Muscle layer of colon (tissue), 2 donors: Measurements from ENCODE around the gene POLR1H.

Experiments used
- H3K27ac ChIP-seq: one replicate; pipeline ENCODE4 v1.7.0; 2013; ENCODE audit warnings: low read depth, mild to moderate bottlenecking, low read length, moderate library complexity
- H3K27me3 ChIP-seq, 2 donors: one replicate each; pipeline ENCODE4 v1.7.0; 2013; ENCODE audit warnings: low read length in 2 of 2, mild to moderate bottlenecking in 2 of 2; ENCODE audit not compliant: insufficient read depth in 2 of 2, control insufficient read depth in 1 of 2
- H3K36me3 ChIP-seq: one replicate; pipeline ENCODE4 v1.7.0; 2013; ENCODE audit warnings: mild to moderate bottlenecking, low read length; ENCODE audit not compliant: insufficient read depth
- H3K4me1 ChIP-seq: one replicate; pipeline ENCODE4 v1.7.0; 2013; ENCODE audit warnings: mild to moderate bottlenecking, low read length; ENCODE audit not compliant: insufficient read depth
- H3K4me3 ChIP-seq, 2 donors: one replicate each; pipeline ENCODE4 v1.7.0; 2013; ENCODE audit warnings: low read length in 2 of 2, low read depth in 1 of 2, mild to moderate bottlenecking in 1 of 2, moderate library complexity in 1 of 2
- H3K9ac ChIP-seq: one replicate; pipeline ENCODE4 v1.7.0; 2013; ENCODE audit warnings: low read length
- H3K9me3 ChIP-seq: one replicate; pipeline ENCODE4 v1.7.0; 2013; ENCODE audit warnings: mild to moderate bottlenecking, low read length
- donor health status: abdominal sarcoma.
- donor health status: Adenocarcinoma of cecum.

The POLR1H gene

DNA sequence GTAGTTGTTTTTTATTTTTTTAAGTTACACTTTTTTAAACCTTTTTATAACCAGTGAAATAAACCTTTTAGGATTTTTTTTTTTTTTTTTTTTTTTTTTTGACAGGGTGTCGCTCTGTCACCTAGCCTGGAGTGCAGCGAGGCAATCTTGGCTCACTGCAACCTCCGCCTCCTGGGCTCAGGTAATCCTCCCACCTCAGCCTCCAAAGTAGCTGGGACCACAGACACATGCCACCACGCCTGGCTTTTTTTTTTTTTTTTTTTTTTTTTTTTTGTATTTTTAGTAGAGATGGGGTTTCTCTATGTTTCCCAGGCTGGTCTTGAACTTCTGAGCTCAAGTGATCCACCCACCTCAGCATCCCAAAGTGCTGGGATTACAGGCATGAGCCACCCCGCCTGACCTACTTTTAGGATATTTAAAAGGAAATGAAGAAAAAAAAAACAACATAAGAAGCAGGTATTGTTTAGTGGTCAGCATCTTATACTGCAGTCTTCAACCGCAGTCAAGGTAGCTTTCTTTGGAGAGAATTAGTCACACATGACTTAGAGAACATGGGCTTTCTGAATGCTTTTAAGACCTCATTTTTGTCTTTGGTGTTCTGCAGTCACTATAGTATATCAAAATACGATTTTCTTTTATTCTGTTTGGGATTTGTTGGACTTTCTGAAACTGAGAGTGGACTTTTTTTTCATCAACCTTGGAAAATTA, 1.6 kb downstream of the POLR1H start:
- Histone ChIP-seq H3K4me3 (peak overlapping the region in 1 of 2 donors; percentile 100), H3K36me3 (peaks cover 8% of the 10 kb centered on the region), H3K9ac (no peak overlapping the region), H3K9me3 (no peaks in the 10 kb centered on the region), H3K27ac (no peak overlapping the region), H3K27me3 (no peaks in the 10 kb centered on the region), H3K4me1 (peaks cover 21% of the 10 kb centered on the region)

DNA sequence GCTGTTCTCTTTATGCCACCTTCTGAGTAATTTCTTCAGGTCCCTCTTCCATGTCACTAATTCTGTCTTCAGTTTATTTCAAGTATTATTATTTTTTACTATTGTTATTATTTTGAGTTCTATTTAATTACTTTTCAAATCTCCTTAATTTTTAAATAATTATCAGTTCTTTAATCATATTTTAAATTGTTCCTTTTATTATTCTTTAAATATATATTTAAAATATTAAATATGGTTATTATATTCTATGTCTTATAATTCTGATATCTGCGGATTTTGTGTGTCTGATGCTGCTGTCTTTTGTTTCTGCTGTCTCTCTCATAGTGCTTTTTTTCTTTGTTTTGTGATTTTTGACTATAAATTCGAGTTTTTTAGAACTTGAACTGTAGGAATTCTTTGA, 2.2 kb downstream of the POLR1H start:
- Histone ChIP-seq H3K4me1 (peaks cover 27% of the 10 kb centered on the region), H3K36me3 (peaks cover 8% of the 10 kb centered on the region), H3K27me3 (no peaks in the 10 kb centered on the region), H3K9ac (no peak overlapping the region), H3K9me3 (no peaks in the 10 kb centered on the region), H3K4me3 (no peak overlapping the region), H3K27ac (no peak overlapping the region)

- Histone ChIP-seq H3K4me1 (peaks cover 20% of the 10 kb centered on the region), H3K36me3 (peaks cover 24% of the 10 kb centered on the region), H3K4me3 (peak overlapping the region; percentile 36 to 80), H3K9me3 (no peaks in the 10 kb centered on the region), H3K9ac (peak overlapping the region; percentile 67), H3K27me3 (peaks cover 5 to 9% of the 10 kb centered on the region in 2 donors), H3K27ac (peak overlapping the region; percentile 69)
Observed at GRCh38 chr6:30066082-30066481, 5.0 kb downstream of the POLR1H start.

- Histone ChIP-seq H3K4me1 (peaks cover 19% of the 10 kb centered on the region), H3K27ac (peak within 1 kb of the TSS; percentile 69), H3K9ac (peak within 1 kb of the TSS; percentile 82), H3K36me3 (peaks cover 24% of the 10 kb centered on the region), H3K27me3 (peaks cover 12 to 17% of the 10 kb centered on the region in 2 donors), H3K4me3 (peak within 1 kb of the TSS; percentile 39 to 80), H3K9me3 (no peaks in the 10 kb centered on the region)
Observed at GRCh38 chr6:30066577-30067459, 5.8 kb downstream of the POLR1H start, which contains the start of gene PPP1R11. PPP1R11 (plus strand) TSS chr6:30067198; CDS start chr6:30067411, 213 bp downstream.

DNA sequence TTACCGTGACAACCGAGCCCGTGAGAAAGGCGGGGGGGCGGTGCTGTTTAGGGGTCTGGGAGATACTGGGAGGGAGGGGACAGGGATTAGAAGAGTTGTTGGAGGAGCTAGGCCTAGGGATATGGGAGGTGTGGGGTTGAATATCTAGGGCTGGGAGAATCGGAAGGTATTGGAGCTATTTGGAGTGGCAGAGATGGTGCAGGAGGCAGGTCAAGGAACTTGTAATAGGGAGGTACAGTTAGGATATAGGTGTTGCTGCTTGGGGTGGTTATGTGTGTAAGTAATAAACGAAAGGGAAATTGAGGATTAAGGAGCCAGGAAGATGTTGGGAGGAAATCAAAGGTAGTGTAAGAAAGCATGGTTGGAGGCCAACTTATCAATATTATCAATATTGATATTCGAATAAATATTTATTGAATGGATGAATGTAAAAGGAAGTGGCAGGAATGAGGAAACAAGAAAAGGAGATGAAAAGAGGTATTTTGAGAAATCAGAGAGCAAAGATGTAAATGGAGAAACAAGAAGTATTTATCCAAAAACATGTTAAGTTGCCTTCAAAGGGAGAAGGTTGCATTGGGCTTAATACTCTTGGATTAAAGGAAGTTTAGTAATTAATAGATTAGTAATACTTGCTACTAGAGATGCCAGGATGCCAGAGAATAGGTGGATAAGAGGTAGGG, 6.5 kb downstream of the POLR1H start:
- H3K4me3 ChIP-seq, result peak overlapping the region; percentile 39 to 80
- peaks cover 14% of the 10 kb centered on the region for H3K4me1 ChIP-seq
- H3K36me3 ChIP-seq, result peaks cover 24% of the 10 kb centered on the region
- peak overlapping the region; percentile 36 for H3K27ac ChIP-seq
- H3K9me3 ChIP-seq, result no peaks in the 10 kb centered on the region
- peaks cover 20 to 24% of the 10 kb centered on the region in 2 donors for H3K27me3 ChIP-seq
- peak overlapping the region; percentile 82 for H3K9ac ChIP-seq

- peaks cover 45 to 61% of the 10 kb centered on the region in 2 donors for H3K27me3 ChIP-seq
- no peak overlapping the region for H3K9ac ChIP-seq
- H3K4me1 ChIP-seq, result peaks cover 17% of the 10 kb centered on the region
- no peaks in the 10 kb centered on the region for H3K9me3 ChIP-seq
- no peak overlapping the region for H3K4me3 ChIP-seq
- H3K36me3 ChIP-seq, result peaks cover 16% of the 10 kb centered on the region
- no peak overlapping the region for H3K27ac ChIP-seq
Observed at GRCh38 chr6:30071081-30071818, 10.2 kb downstream of the POLR1H start.

DNA sequence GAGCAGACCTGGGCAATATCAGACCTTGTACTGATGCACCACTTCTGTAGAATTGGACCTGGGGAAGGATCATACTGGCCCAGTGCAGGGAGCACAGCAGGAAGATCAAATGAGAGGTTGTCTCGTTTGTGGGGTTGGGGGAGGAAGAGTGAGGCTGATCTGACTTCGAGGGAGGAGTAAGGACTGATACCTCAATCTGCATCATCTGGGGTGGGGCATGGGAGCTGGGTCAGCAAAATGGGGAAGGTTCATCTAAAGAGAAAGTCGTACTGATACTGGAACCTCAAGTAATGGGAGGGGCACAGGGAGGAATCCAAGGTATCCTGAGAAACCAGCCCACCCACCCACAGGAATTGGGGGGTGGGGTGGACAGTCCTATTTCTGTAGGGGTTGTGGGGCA, 10.8 kb downstream of the POLR1H start:
- Histone ChIP-seq H3K4me3 (no peak overlapping the region), H3K9me3 (no peaks in the 10 kb centered on the region), H3K27me3 (peaks cover 45 to 62% of the 10 kb centered on the region in 2 donors), H3K36me3 (peaks cover 16% of the 10 kb centered on the region), H3K27ac (no peak overlapping the region), H3K9ac (no peak overlapping the region), H3K4me1 (peaks cover 17% of the 10 kb centered on the region)

GRCh38 chr6:30073489-30074235, 12.6 kb downstream of the POLR1H start:
- Histone ChIP-seq H3K27me3 (peaks cover 51 to 68% of the 10 kb centered on the region in 2 donors), H3K9ac (no peak overlapping the region)

GRCh38 chr6:30074331-30075093, 13.4 kb downstream of the POLR1H start:
- Histone ChIP-seq H3K4me3 (peak overlapping the region in 1 of 2 donors; percentile 20), H3K27ac (no peak overlapping the region), H3K9ac (no peak overlapping the region), H3K27me3 (peaks cover 52 to 68% of the 10 kb centered on the region in 2 donors), H3K9me3 (no peaks in the 10 kb centered on the region), H3K36me3 (peaks cover 7% of the 10 kb centered on the region), H3K4me1 (peaks cover 9% of the 10 kb centered on the region)

More at GRCh38 chr6:30073489-30074235, 12.6 kb downstream of the POLR1H start:
- Histone ChIP-seq H3K4me1 (peaks cover 9% of the 10 kb centered on the region), H3K9me3 (no peaks in the 10 kb centered on the region), H3K27ac (no peak overlapping the region), H3K4me3 (no peak overlapping the region), H3K36me3 (peaks cover 13% of the 10 kb centered on the region)
